ENCODE data around the gene SMARCC1.

SMARCC1 gene

GRCh38 chr3:47568901-47569300 is 212.8 kb downstream of the SMARCC1 start:
- in situ Hi-C loops (cut with HindIII; ENCODE audit: low sequenced_read_pairs), result no loop called here

GRCh38 chr3:47567149-47567548 is 214.5 kb downstream of the SMARCC1 start:
- in situ Hi-C loops (cut with HindIII; ENCODE audit: low sequenced_read_pairs), result no loop called here

GRCh38 chr3:47566667-47567066 is 215.0 kb downstream of the SMARCC1 start:
- in situ Hi-C loops (cut with HindIII; ENCODE audit: low sequenced_read_pairs), result no loop called here

- in situ Hi-C loops (cut with HindIII; ENCODE audit: low sequenced_read_pairs), result no loop called here
Observed at GRCh38 chr3:47565734-47566550, 215.8 kb downstream of the SMARCC1 start.

- in situ Hi-C loops (cut with HindIII; ENCODE audit: low sequenced_read_pairs), result no loop called here
Observed at GRCh38 chr3:47556351-47556750, 225.3 kb downstream of the SMARCC1 start.

GRCh38 chr3:47554335-47554734 is 227.4 kb downstream of the SMARCC1 start:
- in situ Hi-C loops (cut with HindIII; ENCODE audit: low sequenced_read_pairs), result no loop called here

- in situ Hi-C loops (cut with HindIII; ENCODE audit: low sequenced_read_pairs), result no loop called here
Observed at GRCh38 chr3:47553407-47553806, 228.3 kb downstream of the SMARCC1 start.

- in situ Hi-C loops (cut with HindIII; ENCODE audit: low sequenced_read_pairs), result loop anchor here (5.0 to 10.0 kb wide), 2 partner anchors 62 to 100 kb away; no protein-coding TSS in a partner anchor
Observed at GRCh38 chr3:47542471-47543173, 239.1 kb downstream of the SMARCC1 start.

GRCh38 chr3:47541583-47542108 is 240.0 kb downstream of the SMARCC1 start:
- in situ Hi-C loops (cut with HindIII; ENCODE audit: low sequenced_read_pairs), result loop anchor here (5.0 to 10.0 kb wide), 2 partner anchors 63 to 99 kb away; no protein-coding TSS in a partner anchor

GRCh38 chr3:47540281-47540680 is 241.4 kb downstream of the SMARCC1 start:
- in situ Hi-C loops (cut with HindIII; ENCODE audit: low sequenced_read_pairs), result loop anchor here (5.0 to 10.0 kb wide), 2 partner anchors 65 to 98 kb away; no protein-coding TSS in a partner anchor

- in situ Hi-C loops (cut with HindIII; ENCODE audit: low sequenced_read_pairs), result no loop called here
Observed at GRCh38 chr3:47536967-47537366, 244.7 kb downstream of the SMARCC1 start.

- in situ Hi-C loops (cut with HindIII; ENCODE audit: low sequenced_read_pairs), result no loop called here
Observed at GRCh38 chr3:47536221-47536891, 245.3 kb downstream of the SMARCC1 start.
